Stimulated activated naive B cell treated with anti-CD40 and anti-IgM and Interleukin-4, amounts not matched to agents 10 μg/mL and 1 μg/mL and 100 μg/mL, for 72 hours (primary cell): ENCODE measurements around the gene CAMK1G.

Experiments
- ATAC-seq, 2 donors: fragments of 150-1000 bp; cut with Tn5 transposase; replicated peaks; 2 replicates each; pipeline ENCODE4 v1.10.0; 2021; ENCODE audit warnings: moderate library complexity in 1 of 2
- DNase-seq: peaks from one replicate; pipeline ENCODE4 v3.0.0; 2021
- H3K27ac Mint-ChIP-seq: one replicate; pipeline ENCODE4 v1.8.0; 2022; ENCODE audit warnings: mild to moderate bottlenecking, mixed read lengths
- H3K27me3 Mint-ChIP-seq, 2 donors: one replicate each; pipeline ENCODE4 v1.8.0; 2022; ENCODE audit warnings: mixed read lengths in 2 of 2
- H3K36me3 Mint-ChIP-seq, 2 donors: one replicate each; pipeline ENCODE4 v1.8.0; 2022; ENCODE audit warnings: mixed read lengths in 2 of 2, mild to moderate bottlenecking in 1 of 2
- H3K4me1 Mint-ChIP-seq, 2 donors: one replicate each; pipeline ENCODE4 v1.8.0; 2022; ENCODE audit warnings: mixed read lengths in 2 of 2, mild to moderate bottlenecking in 1 of 2
- H3K4me3 Mint-ChIP-seq, 2 donors: one replicate each; pipeline ENCODE4 v1.8.0; 2022; ENCODE audit warnings: mild to moderate bottlenecking in 2 of 2, mixed read lengths in 2 of 2, moderate library complexity in 1 of 2
- H3K9me3 Mint-ChIP-seq, 2 donors: one replicate each; pipeline ENCODE4 v1.8.0; 2022; ENCODE audit warnings: mixed read lengths in 2 of 2, mild to moderate bottlenecking in 1 of 2

Gene CAMK1G

DNA sequence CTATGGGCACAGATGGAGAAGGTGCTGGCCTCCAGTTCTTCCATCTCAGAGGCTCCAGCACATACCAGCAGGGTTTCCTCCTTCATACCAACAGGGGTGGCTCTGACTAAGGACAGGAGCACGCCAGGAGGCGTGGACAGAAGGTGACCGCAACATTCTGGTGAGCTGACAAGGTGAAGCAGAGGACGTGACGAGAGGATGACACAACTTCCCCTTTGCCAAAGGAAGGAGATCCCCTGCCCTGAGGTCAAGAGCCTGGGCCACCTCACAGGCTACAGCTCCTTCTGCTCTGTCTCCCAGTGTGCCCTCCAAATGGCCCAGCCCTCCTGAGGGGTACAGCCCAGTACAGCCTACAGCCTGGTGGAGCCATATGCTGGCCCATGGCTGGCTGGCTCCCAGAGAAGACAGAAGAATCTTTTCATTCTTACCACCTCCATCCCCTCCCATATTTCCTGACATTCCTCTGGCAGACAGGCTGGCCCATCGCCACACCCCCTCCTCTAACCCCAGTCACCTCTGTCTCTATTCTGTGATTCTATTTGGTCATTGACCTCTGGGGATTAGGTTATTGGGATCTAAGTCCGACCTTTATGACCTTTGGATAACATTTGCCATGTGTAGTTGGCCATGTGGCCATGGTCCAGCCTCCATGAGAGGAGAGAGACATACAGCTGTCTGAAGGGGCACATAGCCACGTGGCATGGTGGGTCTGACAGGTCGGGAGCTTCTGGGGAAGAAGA, 73.8 kb downstream of the CAMK1G start:
- Mint-ChIP-seq H3K36me3 (no peaks in the 10 kb centered on the region), H3K27ac (no peak overlapping the region), H3K9me3 (no peaks in the 10 kb centered on the region), H3K4me1 (peaks cover 8 to 19% of the 10 kb centered on the region in 2 donors), H3K27me3 (peaks cover 24 to 32% of the 10 kb centered on the region in 2 donors), H3K4me3 (no peak overlapping the region)
- DNase-seq (no peak), ATAC-seq (peak in 1 of 2 donors; percentile 37)

GRCh38 chr1:209657918-209658317, 74.4 kb downstream of the CAMK1G start:
- peaks cover 27 to 34% of the 10 kb centered on the region in 2 donors for H3K27me3 Mint-ChIP-seq
- H3K4me1 Mint-ChIP-seq = peaks cover 8 to 19% of the 10 kb centered on the region in 2 donors
- ATAC-seq = no peak
- no peak overlapping the region for H3K4me3 Mint-ChIP-seq
- no peak for DNase-seq
- no peaks in the 10 kb centered on the region for H3K9me3 Mint-ChIP-seq
- H3K36me3 Mint-ChIP-seq = no peaks in the 10 kb centered on the region
- no peak overlapping the region for H3K27ac Mint-ChIP-seq

DNA sequence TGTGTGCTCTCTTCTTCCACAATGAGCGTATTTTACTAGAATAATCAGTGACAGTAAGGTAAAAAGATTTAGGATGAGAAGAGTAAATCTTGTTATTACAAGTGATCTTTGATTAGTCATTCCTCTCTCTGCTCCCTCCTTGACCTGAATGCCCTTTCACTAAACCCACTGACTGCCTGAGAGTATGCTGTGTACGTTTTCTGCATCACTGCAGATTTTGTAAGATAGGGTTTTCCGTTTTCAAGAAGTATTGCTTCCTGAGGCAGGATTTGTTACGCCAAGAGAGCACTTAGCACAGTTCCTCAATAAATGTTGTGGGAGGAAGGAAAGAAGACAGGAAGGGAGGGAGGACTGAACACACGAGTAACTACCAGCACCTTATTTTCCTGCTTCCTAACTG, 76.4 kb downstream of the CAMK1G start:
- H3K9me3 Mint-ChIP-seq = no peaks in the 10 kb centered on the region
- H3K36me3 Mint-ChIP-seq = no peaks in the 10 kb centered on the region
- H3K27ac Mint-ChIP-seq = peak overlapping the region; percentile 59
- peaks cover 39 to 42% of the 10 kb centered on the region in 2 donors for H3K27me3 Mint-ChIP-seq
- peaks cover 7 to 13% of the 10 kb centered on the region in 2 donors for H3K4me1 Mint-ChIP-seq
- DNase-seq (no peak), ATAC-seq (peak; percentile 87 to 95)
- H3K4me3 Mint-ChIP-seq = no peak overlapping the region

- no peak for DNase-seq
- no peaks in the 10 kb centered on the region for H3K36me3 Mint-ChIP-seq
- peaks cover 7 to 13% of the 10 kb centered on the region in 2 donors for H3K4me1 Mint-ChIP-seq
- no peak for ATAC-seq
- no peak overlapping the region for H3K27ac Mint-ChIP-seq
- H3K4me3 Mint-ChIP-seq = no peak overlapping the region
- H3K27me3 Mint-ChIP-seq = peaks cover 34 to 40% of the 10 kb centered on the region in 2 donors
- H3K9me3 Mint-ChIP-seq = no peaks in the 10 kb centered on the region
These were observed 77.6 kb downstream of the CAMK1G start for GRCh38 chr1:209661071-209661470.

DNA sequence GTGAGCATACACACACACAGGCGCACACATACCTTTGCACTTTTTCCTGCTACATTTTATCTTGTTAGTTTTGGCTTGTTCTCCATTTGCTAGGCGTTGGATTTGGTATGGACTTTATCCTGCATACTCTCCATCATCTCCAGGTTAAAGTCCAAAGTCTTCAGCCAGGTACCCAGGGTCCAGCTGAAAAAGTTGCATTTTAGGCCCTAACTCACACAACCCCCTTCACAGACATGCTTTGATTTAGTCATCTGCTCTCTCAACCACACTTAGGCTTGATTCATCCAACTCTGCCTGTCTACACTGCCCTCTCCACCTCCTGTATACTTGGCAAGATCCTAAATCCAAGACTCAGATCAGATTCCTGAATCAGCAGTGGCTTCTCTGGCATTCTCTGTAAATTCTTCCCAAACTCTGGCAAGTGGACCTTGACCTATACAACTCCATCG, 79.4 kb downstream of the CAMK1G start:
- Mint-ChIP-seq H3K36me3 (no peaks in the 10 kb centered on the region), H3K27me3 (peaks cover 25 to 29% of the 10 kb centered on the region in 2 donors), H3K4me3 (no peak overlapping the region), H3K27ac (no peak overlapping the region), H3K4me1 (peaks cover 7 to 13% of the 10 kb centered on the region in 2 donors), H3K9me3 (no peaks in the 10 kb centered on the region)
- no peak for ATAC-seq
- no peak for DNase-seq
